Measurements from ENCODE around the gene SFXN3. TPM values are rescaled to one million over a fixed set of nuclear protein-coding genes. Genes with fewer than 3 reads are reported as not detected.

Gene SFXN3
- total RNA-seq, 1 experiment from 2014 or later = 35.2 TPM

GRCh38 chr10:101021239-101021638 lies 9.8 kb upstream of the SFXN3 start:
- ChIA-PET POLR2A (ENCODE audit: unreplicated experiment) (no interaction called here), CTCF (no interaction called here)
- TF ChIP-seq EZH2 (IDR thresholded peaks at IDR 0.05; ENCODE audit: low read depth) (no peak), CTCF (conservative IDR thresholded peaks at IDR 0.05) (no peak)
- Histone ChIP-seq H3F3A (ENCODE audit: insufficient read depth, low read depth) (no peaks in the 10 kb centered on the region), H3K4me2 (no peak overlapping the region), H3K9me2 (ENCODE audit: insufficient read depth) (no peaks in the 10 kb centered on the region), H3K4me1 (replicated peaks; ENCODE audit: insufficient read depth) (no peaks in the 10 kb centered on the region), H3K9me3 (ENCODE audit: insufficient read depth, low read depth) (no peaks in the 10 kb centered on the region), H3K4me3 (no peak overlapping the region), H3K27ac (no peak overlapping the region), H4K20me1 (ENCODE audit: insufficient read depth) (no peaks in the 10 kb centered on the region), H2AFZ (no peak overlapping the region), H3K36me3 (ENCODE audit: low read depth) (no peaks in the 10 kb centered on the region), H3K27me3 (ENCODE audit: insufficient read depth, low read depth) (no peaks in the 10 kb centered on the region), H3K79me2 (ENCODE audit: low read depth) (no peaks in the 10 kb centered on the region)
- no peak for DNase-seq
- BruUV-seq (replicated peaks) = no TSS peak
- intact Hi-C loops (cut with micrococcal nuclease; ENCODE audit: unreplicated experiment) = no loop called here

DNA sequence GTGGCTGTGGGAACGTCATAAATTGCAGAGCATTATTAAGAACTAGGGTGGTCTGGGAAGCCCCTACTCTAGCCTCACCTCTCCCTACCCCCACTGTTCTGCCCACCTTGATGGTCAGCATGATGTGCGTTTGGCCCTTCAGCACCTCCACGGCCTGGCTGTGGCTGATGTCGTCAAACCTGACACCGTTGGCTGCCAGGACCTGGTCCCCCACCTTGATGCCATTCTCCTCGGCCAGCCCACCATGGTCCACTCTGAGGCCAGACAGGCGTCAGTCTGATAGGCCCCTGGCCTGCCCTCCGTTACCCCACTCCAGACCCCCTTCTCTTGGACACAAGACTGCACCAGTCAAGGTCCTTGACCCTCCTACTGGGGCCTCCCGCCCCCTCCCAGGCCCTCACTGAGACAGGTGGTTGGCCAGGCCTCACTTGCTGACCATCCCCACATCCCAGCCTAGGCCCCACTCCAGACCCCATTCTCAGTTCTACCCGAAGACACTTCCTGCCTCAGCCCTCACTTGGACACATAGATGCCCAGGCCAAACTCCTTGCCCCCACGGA lies 9.3 kb upstream of the SFXN3 start:
- CTCF ChIA-PET = no interaction called here
- POLR2A ChIA-PET (ENCODE audit: unreplicated experiment) = no interaction called here
- intact Hi-C loops (cut with micrococcal nuclease; ENCODE audit: unreplicated experiment) = no loop called here

DNA sequence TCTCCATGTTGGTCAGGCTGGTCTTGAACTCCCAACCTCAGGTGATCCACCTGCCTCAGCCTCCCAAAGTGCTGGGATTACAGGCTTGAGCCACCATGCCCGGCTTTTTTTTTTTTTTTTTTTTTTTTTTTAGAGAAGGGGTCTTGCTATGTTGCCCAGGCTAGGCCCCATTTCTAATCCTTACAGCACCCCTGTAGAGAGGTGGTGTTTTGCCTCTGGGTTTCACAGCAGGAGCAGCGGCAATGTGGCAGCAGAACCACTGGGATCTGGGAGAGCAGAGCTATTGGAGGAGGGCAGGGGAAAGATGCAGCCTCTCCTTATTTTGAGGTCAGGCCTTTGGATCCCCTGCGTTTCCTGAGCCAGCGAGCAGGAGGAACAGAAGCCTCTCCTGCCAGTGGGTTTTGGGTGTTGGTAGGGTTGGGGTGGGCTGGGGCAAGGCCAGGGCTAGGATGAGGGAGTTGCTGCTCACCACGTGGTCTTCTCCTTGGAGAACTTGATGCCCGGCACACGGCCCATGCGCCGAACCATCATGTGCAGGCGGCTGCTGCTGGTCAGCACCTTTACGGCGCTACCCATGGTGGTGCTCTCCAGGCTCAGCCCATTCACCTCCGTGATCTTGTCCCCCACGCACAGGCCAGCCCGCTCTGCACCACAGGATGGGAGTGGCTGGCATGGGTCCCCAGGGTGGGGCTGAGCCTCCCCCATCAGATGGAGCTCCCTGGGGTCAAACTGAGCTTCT lies 7.9 kb upstream of the SFXN3 start:
- H3K4me2 ChIP-seq = no peak overlapping the region
- no peaks in the 10 kb centered on the region for H3F3A ChIP-seq (ENCODE audit: insufficient read depth, low read depth)
- no peaks in the 10 kb centered on the region for H3K4me1 ChIP-seq (replicated peaks; ENCODE audit: insufficient read depth)
- no peaks in the 10 kb centered on the region for H3K9me2 ChIP-seq (ENCODE audit: insufficient read depth)
- H2AFZ ChIP-seq = no peak overlapping the region
- intact Hi-C loops (cut with micrococcal nuclease; ENCODE audit: unreplicated experiment) = no loop called here
- no peak for DNase-seq
- no peaks in the 10 kb centered on the region for H3K9me3 ChIP-seq (ENCODE audit: insufficient read depth, low read depth)
- CTCF ChIA-PET = no interaction called here
- no peaks in the 10 kb centered on the region for H4K20me1 ChIP-seq (ENCODE audit: insufficient read depth)
- no peaks in the 10 kb centered on the region for H3K36me3 ChIP-seq (ENCODE audit: low read depth)
- no peaks in the 10 kb centered on the region for H3K79me2 ChIP-seq (ENCODE audit: low read depth)
- TF ChIP-seq CTCF (conservative IDR thresholded peaks at IDR 0.05) (no peak), EZH2 (IDR thresholded peaks at IDR 0.05; ENCODE audit: low read depth) (no peak)
- no peaks in the 10 kb centered on the region for H3K27me3 ChIP-seq (ENCODE audit: insufficient read depth, low read depth)
- no TSS peak for BruUV-seq (replicated peaks)
- H3K27ac ChIP-seq = no peak overlapping the region
- POLR2A ChIA-PET (ENCODE audit: unreplicated experiment) = no interaction called here
- H3K4me3 ChIP-seq = no peak overlapping the region

More for the DNA sequence above, 9.3 kb upstream of the SFXN3 start:
- no peak for DNase-seq
- no peaks in the 10 kb centered on the region for H3K9me2 ChIP-seq (ENCODE audit: insufficient read depth)
- no TSS peak for BruUV-seq (replicated peaks)
- H3F3A ChIP-seq (ENCODE audit: insufficient read depth, low read depth) = no peaks in the 10 kb centered on the region
- no peak overlapping the region for H3K27ac ChIP-seq
- H3K9me3 ChIP-seq (ENCODE audit: insufficient read depth, low read depth) = no peaks in the 10 kb centered on the region
- no peaks in the 10 kb centered on the region for H3K79me2 ChIP-seq (ENCODE audit: low read depth)
- no peaks in the 10 kb centered on the region for H3K36me3 ChIP-seq (ENCODE audit: low read depth)
- no peak overlapping the region for H2AFZ ChIP-seq
- TF ChIP-seq CTCF (conservative IDR thresholded peaks at IDR 0.05) (no peak), EZH2 (IDR thresholded peaks at IDR 0.05; ENCODE audit: low read depth) (no peak)
- no peaks in the 10 kb centered on the region for H4K20me1 ChIP-seq (ENCODE audit: insufficient read depth)
- H3K4me2 ChIP-seq = no peak overlapping the region
- no peaks in the 10 kb centered on the region for H3K27me3 ChIP-seq (ENCODE audit: insufficient read depth, low read depth)
- H3K4me1 ChIP-seq (replicated peaks; ENCODE audit: insufficient read depth) = no peaks in the 10 kb centered on the region
- no peak overlapping the region for H3K4me3 ChIP-seq

Data from PC-9 (cell line).